PFSK-1 (cell line): ENCODE measurements around the gene COL9A3. TPM values are rescaled to one million over a fixed set of nuclear protein-coding genes. Genes with fewer than 3 reads are reported as not detected.

Source experiments
- FOXP2 ChIP-seq: optimal IDR thresholded peaks from 2 replicates; pipeline ENCODE3; 2011; ENCODE audit warnings: borderline replicate concordance, control low read depth, inconsistent platforms; ENCODE audit not compliant: insufficient read depth; ENCODE audit errors: extremely low read length, extremely low read depth
- POLR2AphosphoS5 ChIP-seq: IDR thresholded peaks from 2 replicates; pipeline ENCODE4 v1.6.1; 2012; ENCODE audit warnings: low read depth, mild to moderate bottlenecking, control low read depth, low read length, moderate library complexity
- REST ChIP-seq, 2 experiments: IDR thresholded peaks; 2 replicates each; pipeline versions ENCODE4 v1.6.1 to v1.8.0; 2011 to 2012; ENCODE audit warnings: low read depth in 2 of 2, low read length in 2 of 2, control low read depth in 1 of 2, inconsistent platforms in 1 of 2, mild to moderate bottlenecking in 1 of 2, moderate library complexity in 1 of 2; ENCODE audit not compliant: insufficient read depth in 1 of 2
- SIN3A ChIP-seq: IDR thresholded peaks from 2 replicates; pipeline ENCODE4 v1.6.1; 2012; ENCODE audit warnings: mild to moderate bottlenecking, low read length, moderate library complexity, borderline replicate concordance; ENCODE audit not compliant: insufficient read depth
- TAF1 ChIP-seq: IDR thresholded peaks from 2 replicates; pipeline ENCODE4 v1.6.1; 2012; ENCODE audit warnings: low read length, control low read depth, borderline replicate concordance; ENCODE audit not compliant: insufficient read depth
- polyA plus RNA-seq: library from polyadenylated mRNA; unstranded; fragments of >200 nt; gene quantifications from one replicate; pipeline ENCODE4 v1.2.1, GENCODE V29; 2012; ENCODE audit warnings: low read depth, missing spikeins; ENCODE audit not compliant: insufficient read length

The COL9A3 gene
- polyA plus RNA-seq: 3.0 TPM

- TF ChIP-seq REST (IDR thresholded peaks at IDR 0.05; ENCODE audit: insufficient read depth in 1 of 2, low read depth in 2 of 2, low read length in 2 of 2): no peak
- TF ChIP-seq SIN3A: no peak
- no peak for TF ChIP-seq FOXP2
- TF ChIP-seq POLR2AphosphoS5: no peak
- TF ChIP-seq TAF1: no peak
These were observed at the start of gene COL9A3 for GRCh38 chr20:62816884-62817873. TSS of gene COL9A3 (plus strand) at chr20:62817050. CDS start at chr20:62817065, 15 bp downstream.

- no peak for TF ChIP-seq POLR2AphosphoS5
- TF ChIP-seq TAF1: no peak
- TF ChIP-seq FOXP2: no peak
- TF ChIP-seq REST (IDR thresholded peaks at IDR 0.05; ENCODE audit: insufficient read depth in 1 of 2, low read depth in 2 of 2, low read length in 2 of 2): no peak
- no peak for TF ChIP-seq SIN3A
These were observed 48.7 kb upstream of the COL9A3 start for GRCh38 chr20:62768234-62768546.

- TF ChIP-seq FOXP2 (no peak), REST (IDR thresholded peaks at IDR 0.05; ENCODE audit: insufficient read depth in 1 of 2, low read depth in 2 of 2, low read length in 2 of 2) (no peak), TAF1 (no peak), SIN3A (no peak), POLR2AphosphoS5 (no peak)
These were observed 48.1 kb upstream of the COL9A3 start for GRCh38 chr20:62768551-62769287.

GRCh38 chr20:62769346-62770071, 47.3 kb upstream of the COL9A3 start:
- TF ChIP-seq TAF1: no peak
- no peak for TF ChIP-seq POLR2AphosphoS5
- TF ChIP-seq SIN3A: no peak
- no peak for TF ChIP-seq FOXP2
- TF ChIP-seq REST (IDR thresholded peaks at IDR 0.05; ENCODE audit: insufficient read depth in 1 of 2, low read depth in 2 of 2, low read length in 2 of 2): no peak
